NCI-H2171 (cell line): ENCODE measurements around the gene WDPCP.
"Not testable (repeated sequence)": the region's sequence is repeated elsewhere in the genome, so short reads cannot be mapped to it uniquely, and the experiment has no call there.

ENCODE experiments used
- DNase-seq: peaks from one replicate; lab custom pipeline; 2025; lab: John Stamatoyannopoulos, UW

Gene WDPCP

GRCh38 chr2:63357722-63358121, 230.6 kb downstream of the WDPCP start:
- DNase-seq: not testable (repeated sequence)

- DNase-seq: no peak
Observed at GRCh38 chr2:63347361-63347760, 240.9 kb downstream of the WDPCP start.

GRCh38 chr2:63346411-63346810, 241.9 kb downstream of the WDPCP start:
- no peak for DNase-seq

- no peak for DNase-seq
Observed at GRCh38 chr2:63345285-63345633, 243.0 kb downstream of the WDPCP start.

- no peak for DNase-seq
Observed at GRCh38 chr2:63344575-63345284, 243.5 kb downstream of the WDPCP start.

GRCh38 chr2:63343397-63344109, 244.7 kb downstream of the WDPCP start:
- no peak for DNase-seq

- no peak for DNase-seq
Observed at GRCh38 chr2:63340443-63340842, 247.8 kb downstream of the WDPCP start.

- no peak for DNase-seq
Observed at GRCh38 chr2:63334910-63335309, 253.4 kb downstream of the WDPCP start.

GRCh38 chr2:63326473-63326872, 261.8 kb downstream of the WDPCP start:
- no peak for DNase-seq

GRCh38 chr2:63323662-63324061, 264.6 kb downstream of the WDPCP start:
- DNase-seq: not testable (repeated sequence)

- not testable (repeated sequence) for DNase-seq
Observed at GRCh38 chr2:63321973-63322372, 266.3 kb downstream of the WDPCP start.

GRCh38 chr2:63320669-63321068, 267.6 kb downstream of the WDPCP start:
- no peak for DNase-seq

GRCh38 chr2:63310614-63311013, 277.7 kb downstream of the WDPCP start:
- no peak for DNase-seq

GRCh38 chr2:63301481-63301880, 286.8 kb downstream of the WDPCP start:
- no peak for DNase-seq

- no peak for DNase-seq
Observed at GRCh38 chr2:63300835-63301234, 287.4 kb downstream of the WDPCP start.

- no peak for DNase-seq
Observed at GRCh38 chr2:63287956-63288355, 300.3 kb downstream of the WDPCP start.

GRCh38 chr2:63286520-63286919, 301.8 kb downstream of the WDPCP start:
- DNase-seq: not testable (repeated sequence)

GRCh38 chr2:63283273-63283672, 305.0 kb downstream of the WDPCP start:
- DNase-seq: no peak

- DNase-seq: no peak
Observed at GRCh38 chr2:63272560-63272959, 315.7 kb downstream of the WDPCP start.

GRCh38 chr2:63270717-63271116, 317.6 kb downstream of the WDPCP start:
- no peak for DNase-seq

GRCh38 chr2:63268946-63269345, 319.3 kb downstream of the WDPCP start:
- no peak for DNase-seq

- DNase-seq: no peak
Observed at GRCh38 chr2:63261137-63261621, 327.1 kb downstream of the WDPCP start.

- no peak for DNase-seq
Observed at GRCh38 chr2:63257473-63257872, 330.8 kb downstream of the WDPCP start.

GRCh38 chr2:63249161-63249560, 339.1 kb downstream of the WDPCP start:
- no peak for DNase-seq
